ENCODE results near the gene DOCK1. TPM values are rescaled to one million over a fixed set of nuclear protein-coding genes. Genes with fewer than 3 reads are reported as not detected.
A peak's percentile ranks its signal among the peaks of the same experiment; 100 is the strongest.
"Not testable (repeated sequence)": the region's sequence is repeated elsewhere in the genome, so short reads cannot be mapped to it uniquely, and the experiment has no call there.

Gene DOCK1
- total RNA-seq, 2 donors from 2014 or later: 72.4 to 89.3 TPM

DNA sequence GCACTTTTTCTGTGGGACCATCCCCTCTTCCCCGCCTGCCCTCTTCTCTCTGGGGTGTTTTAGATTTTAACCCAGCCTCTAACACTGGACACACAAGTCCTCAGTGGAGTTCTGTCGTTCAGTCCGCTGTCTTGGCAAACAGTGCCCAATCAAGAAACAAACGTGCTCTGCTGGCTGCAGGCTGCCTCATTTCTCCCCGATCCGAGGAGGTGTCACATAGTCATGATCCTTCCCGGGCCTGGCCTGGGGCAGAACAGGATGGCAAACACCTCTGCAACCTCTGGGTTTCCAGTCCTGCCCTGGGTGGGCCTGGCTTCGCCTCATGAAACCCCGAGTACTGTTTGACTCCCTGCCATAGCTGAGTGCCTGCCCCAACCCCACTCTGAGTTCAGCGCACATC lies 402.1 kb downstream of the DOCK1 start:
- H3K27ac Mint-ChIP-seq: no peak overlapping the region
- no peak overlapping the region for H3K4me3 ChIP-seq (ENCODE audit: low read length)
- H3K27me3 Mint-ChIP-seq (ENCODE audit: insufficient read depth): no peaks in the 10 kb centered on the region
- no peak overlapping the region for H3K27ac ChIP-seq (ENCODE audit: low read depth, low read length)
- H3K36me3 Mint-ChIP-seq (ENCODE audit: low read depth): peaks cover 3% of the 10 kb centered on the region
- H3K4me1 ChIP-seq (ENCODE audit: control insufficient read depth, insufficient read depth, low read length): no peaks in the 10 kb centered on the region
- no peaks in the 10 kb centered on the region for H3K9me3 Mint-ChIP-seq
- no peak overlapping the region for H3K4me3 Mint-ChIP-seq
- peak; percentile 21 for DNase-seq
- 84 to 93% methylated on average over 9 to 10 of the region's 10 CpGs for WGBS, 2 experiments (ENCODE audit: insufficient coverage in 1 of 2, insufficient read length in 1 of 2)
- H3K4me1 Mint-ChIP-seq: peaks cover 3% of the 10 kb centered on the region
- no peak overlapping the region for H3K9ac ChIP-seq (ENCODE audit: extremely low read depth, low read length, poor library complexity, severe bottlenecking)
- H3K36me3 ChIP-seq (ENCODE audit: control insufficient read depth, insufficient read depth, low read length): no peaks in the 10 kb centered on the region
- H3K9me3 ChIP-seq (ENCODE audit: control insufficient read depth, low read length): no peaks in the 10 kb centered on the region
- H3K27me3 ChIP-seq (ENCODE audit: control insufficient read depth, insufficient read depth, low read length, poor library complexity, severe bottlenecking): no peaks in the 10 kb centered on the region
- TF ChIP-seq, protein P1, sequence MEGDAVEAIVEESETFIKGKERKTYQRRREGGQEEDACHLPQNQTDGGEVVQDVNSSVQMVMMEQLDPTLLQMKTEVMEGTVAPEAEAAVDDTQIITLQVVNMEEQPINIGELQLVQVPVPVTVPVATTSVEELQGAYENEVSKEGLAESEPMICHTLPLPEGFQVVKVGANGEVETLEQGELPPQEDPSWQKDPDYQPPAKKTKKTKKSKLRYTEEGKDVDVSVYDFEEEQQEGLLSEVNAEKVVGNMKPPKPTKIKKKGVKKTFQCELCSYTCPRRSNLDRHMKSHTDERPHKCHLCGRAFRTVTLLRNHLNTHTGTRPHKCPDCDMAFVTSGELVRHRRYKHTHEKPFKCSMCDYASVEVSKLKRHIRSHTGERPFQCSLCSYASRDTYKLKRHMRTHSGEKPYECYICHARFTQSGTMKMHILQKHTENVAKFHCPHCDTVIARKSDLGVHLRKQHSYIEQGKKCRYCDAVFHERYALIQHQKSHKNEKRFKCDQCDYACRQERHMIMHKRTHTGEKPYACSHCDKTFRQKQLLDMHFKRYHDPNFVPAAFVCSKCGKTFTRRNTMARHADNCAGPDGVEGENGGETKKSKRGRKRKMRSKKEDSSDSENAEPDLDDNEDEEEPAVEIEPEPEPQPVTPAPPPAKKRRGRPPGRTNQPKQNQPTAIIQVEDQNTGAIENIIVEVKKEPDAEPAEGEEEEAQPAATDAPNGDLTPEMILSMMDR (conservative IDR thresholded peaks at IDR 0.05): no peak

DNA sequence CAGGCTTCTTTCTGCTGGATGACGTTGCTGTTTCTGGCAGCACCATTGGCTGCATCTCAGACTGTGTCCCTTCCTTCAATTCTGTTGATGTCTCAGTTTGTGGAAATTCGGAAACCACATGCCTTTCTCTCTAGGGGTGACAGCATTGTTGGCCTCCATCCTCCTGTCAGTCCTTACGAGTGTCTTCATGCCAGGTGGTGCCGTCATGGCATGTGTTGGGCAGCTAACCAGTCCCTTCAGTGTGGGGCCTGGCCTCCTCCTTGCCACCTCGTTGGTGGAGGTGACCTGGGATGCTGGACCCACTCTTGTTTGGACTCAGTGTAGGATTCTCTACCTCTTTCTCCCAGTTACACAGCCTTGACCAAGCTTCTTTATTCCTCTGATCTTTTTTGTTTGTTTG lies 402.8 kb downstream of the DOCK1 start:
- 93 to 95% methylated on average over 5 of the region's 5 CpGs for WGBS, 2 experiments (ENCODE audit: insufficient coverage in 1 of 2, insufficient read length in 1 of 2)
- peak; percentile 13 for DNase-seq
- H3K27ac Mint-ChIP-seq: no peak overlapping the region
- Histone ChIP-seq H3K27ac (ENCODE audit: low read depth, low read length) (no peak overlapping the region), H3K9ac (ENCODE audit: extremely low read depth, low read length, poor library complexity, severe bottlenecking) (no peak overlapping the region), H3K4me1 (ENCODE audit: control insufficient read depth, insufficient read depth, low read length) (no peaks in the 10 kb centered on the region), H3K4me3 (ENCODE audit: low read length) (no peak overlapping the region), H3K36me3 (ENCODE audit: control insufficient read depth, insufficient read depth, low read length) (no peaks in the 10 kb centered on the region), H3K9me3 (ENCODE audit: control insufficient read depth, low read length) (no peaks in the 10 kb centered on the region), H3K27me3 (ENCODE audit: control insufficient read depth, insufficient read depth, low read length, poor library complexity, severe bottlenecking) (no peaks in the 10 kb centered on the region)
- peaks cover 1% of the 10 kb centered on the region for H3K36me3 Mint-ChIP-seq (ENCODE audit: low read depth)
- no peaks in the 10 kb centered on the region for H3K9me3 Mint-ChIP-seq
- H3K27me3 Mint-ChIP-seq (ENCODE audit: insufficient read depth): no peaks in the 10 kb centered on the region
- TF ChIP-seq, protein P1 (conservative IDR thresholded peaks at IDR 0.05): no peak
- H3K4me3 Mint-ChIP-seq: no peak overlapping the region
- H3K4me1 Mint-ChIP-seq: peaks cover 1% of the 10 kb centered on the region

DNA sequence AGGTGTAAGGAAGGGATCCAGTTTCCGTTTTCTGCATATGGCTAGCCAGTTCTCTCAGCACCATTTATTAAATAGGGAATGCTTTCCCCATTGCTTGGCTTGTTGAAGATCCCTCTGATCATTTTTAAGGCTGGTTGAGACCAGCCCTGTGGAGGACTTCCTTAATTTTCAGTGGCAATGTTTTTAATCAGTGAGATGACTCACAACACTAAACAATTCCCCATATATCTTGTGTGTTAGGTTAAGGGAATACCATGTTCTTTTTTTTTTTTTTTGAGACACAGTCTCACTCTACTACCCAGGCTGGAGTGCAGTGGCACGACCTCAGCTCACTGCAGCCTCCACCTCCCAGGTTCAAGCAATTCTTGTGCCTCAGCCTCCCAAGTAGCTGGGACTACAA lies 404.4 kb downstream of the DOCK1 start:
- not testable (repeated sequence) for H3K4me3 ChIP-seq (ENCODE audit: low read length); H3K4me3 Mint-ChIP-seq; H3K36me3 ChIP-seq (ENCODE audit: control insufficient read depth, insufficient read depth, low read length); H3K9me3 ChIP-seq (ENCODE audit: control insufficient read depth, low read length); H3K27me3 Mint-ChIP-seq (ENCODE audit: insufficient read depth); H3K4me1 Mint-ChIP-seq; H3K27ac Mint-ChIP-seq; H3K36me3 Mint-ChIP-seq (ENCODE audit: low read depth); H3K4me1 ChIP-seq (ENCODE audit: control insufficient read depth, insufficient read depth, low read length); H3K9me3 Mint-ChIP-seq; H3K9ac ChIP-seq (ENCODE audit: extremely low read depth, low read length, poor library complexity, severe bottlenecking); H3K27ac ChIP-seq (ENCODE audit: low read depth, low read length); H3K27me3 ChIP-seq (ENCODE audit: control insufficient read depth, insufficient read depth, low read length, poor library complexity, severe bottlenecking); DNase-seq
- 94 to 100% methylated on average over 1 to 2 of the region's 2 CpGs for WGBS, 2 experiments (ENCODE audit: insufficient coverage in 1 of 2, insufficient read length in 1 of 2)

DNA sequence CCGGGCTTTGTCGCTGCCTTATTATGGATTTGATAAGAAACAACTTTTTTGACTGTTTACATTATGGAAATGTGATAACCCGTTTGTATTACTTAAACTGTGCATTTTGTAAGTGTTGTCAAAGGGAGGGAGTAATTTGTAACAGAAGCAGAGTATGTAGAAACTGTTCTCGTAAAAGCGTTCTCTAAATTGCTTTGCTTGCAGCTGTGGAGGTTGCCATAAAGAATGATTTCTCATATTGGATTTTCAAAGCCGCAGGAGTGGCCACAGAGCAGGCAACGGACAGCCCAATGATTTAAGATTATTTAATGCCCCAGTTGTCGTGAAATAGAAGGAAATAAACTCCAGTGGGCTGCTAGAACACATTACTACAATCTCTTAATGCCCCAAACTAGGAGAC lies 405.2 kb downstream of the DOCK1 start:
- TF ChIP-seq, protein P1 (conservative IDR thresholded peaks at IDR 0.05): no peak
- Mint-ChIP-seq H3K4me1 (no peaks in the 10 kb centered on the region), H3K27ac (no peak overlapping the region), H3K27me3 (ENCODE audit: insufficient read depth) (no peaks in the 10 kb centered on the region), H3K9me3 (no peaks in the 10 kb centered on the region), H3K36me3 (ENCODE audit: low read depth) (no peaks in the 10 kb centered on the region), H3K4me3 (no peak overlapping the region)
- no peaks in the 10 kb centered on the region for H3K9me3 ChIP-seq (ENCODE audit: control insufficient read depth, low read length)
- 93 to 94% methylated on average over 6 to 8 of the region's 8 CpGs for WGBS, 2 experiments (ENCODE audit: insufficient coverage in 1 of 2, insufficient read length in 1 of 2)
- no peak overlapping the region for H3K9ac ChIP-seq (ENCODE audit: extremely low read depth, low read length, poor library complexity, severe bottlenecking)
- H3K27ac ChIP-seq (ENCODE audit: low read depth, low read length): no peak overlapping the region
- no peak for DNase-seq
- no peaks in the 10 kb centered on the region for H3K36me3 ChIP-seq (ENCODE audit: control insufficient read depth, insufficient read depth, low read length)
- H3K4me3 ChIP-seq (ENCODE audit: low read length): no peak overlapping the region
- H3K4me1 ChIP-seq (ENCODE audit: control insufficient read depth, insufficient read depth, low read length): no peaks in the 10 kb centered on the region
- no peaks in the 10 kb centered on the region for H3K27me3 ChIP-seq (ENCODE audit: control insufficient read depth, insufficient read depth, low read length, poor library complexity, severe bottlenecking)

All from endodermal cell (in vitro differentiated cells).